Astrocyte (in vitro differentiated cells and primary cell): Measurements from ENCODE around the gene SRPK3.

Source experiments
- EZH2 ChIP-seq: IDR thresholded peaks from 2 replicates; pipeline ENCODE4 v1.6.1; 2012; ENCODE audit warnings: mild to moderate bottlenecking, low read length, inconsistent platforms; ENCODE audit not compliant: insufficient read depth
- TF ChIP-seq, protein P1 (sequence below): IDR thresholded peaks from 2 replicates; pipeline ENCODE4 v1.5.1; 2011; ENCODE audit warnings: low read depth, mild to moderate bottlenecking, inconsistent platforms, low read length, moderate library complexity; ENCODE audit not compliant: insufficient read depth

- TF ChIP-seq, protein P1, sequence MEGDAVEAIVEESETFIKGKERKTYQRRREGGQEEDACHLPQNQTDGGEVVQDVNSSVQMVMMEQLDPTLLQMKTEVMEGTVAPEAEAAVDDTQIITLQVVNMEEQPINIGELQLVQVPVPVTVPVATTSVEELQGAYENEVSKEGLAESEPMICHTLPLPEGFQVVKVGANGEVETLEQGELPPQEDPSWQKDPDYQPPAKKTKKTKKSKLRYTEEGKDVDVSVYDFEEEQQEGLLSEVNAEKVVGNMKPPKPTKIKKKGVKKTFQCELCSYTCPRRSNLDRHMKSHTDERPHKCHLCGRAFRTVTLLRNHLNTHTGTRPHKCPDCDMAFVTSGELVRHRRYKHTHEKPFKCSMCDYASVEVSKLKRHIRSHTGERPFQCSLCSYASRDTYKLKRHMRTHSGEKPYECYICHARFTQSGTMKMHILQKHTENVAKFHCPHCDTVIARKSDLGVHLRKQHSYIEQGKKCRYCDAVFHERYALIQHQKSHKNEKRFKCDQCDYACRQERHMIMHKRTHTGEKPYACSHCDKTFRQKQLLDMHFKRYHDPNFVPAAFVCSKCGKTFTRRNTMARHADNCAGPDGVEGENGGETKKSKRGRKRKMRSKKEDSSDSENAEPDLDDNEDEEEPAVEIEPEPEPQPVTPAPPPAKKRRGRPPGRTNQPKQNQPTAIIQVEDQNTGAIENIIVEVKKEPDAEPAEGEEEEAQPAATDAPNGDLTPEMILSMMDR: no peak
- no peak for TF ChIP-seq EZH2
Observed at GRCh38 chrX:153794897-153795816, 14.3 kb downstream of the SRPK3 start.
